NB4 (cell line): ENCODE data around the gene ACSBG1.

Source experiments
- POLR2A ChIP-seq: IDR thresholded peaks from 2 replicates; pipeline ENCODE4 v1.6.1; 2011; ENCODE audit warnings: mild to moderate bottlenecking; ENCODE audit not compliant: insufficient read length; ENCODE audit errors: extremely low read depth
- TF ChIP-seq, protein P1 (sequence below): IDR thresholded peaks from one replicate; pipeline ENCODE4 v1.5.1; 2012; ENCODE audit warnings: low read depth, low read length

DNA sequence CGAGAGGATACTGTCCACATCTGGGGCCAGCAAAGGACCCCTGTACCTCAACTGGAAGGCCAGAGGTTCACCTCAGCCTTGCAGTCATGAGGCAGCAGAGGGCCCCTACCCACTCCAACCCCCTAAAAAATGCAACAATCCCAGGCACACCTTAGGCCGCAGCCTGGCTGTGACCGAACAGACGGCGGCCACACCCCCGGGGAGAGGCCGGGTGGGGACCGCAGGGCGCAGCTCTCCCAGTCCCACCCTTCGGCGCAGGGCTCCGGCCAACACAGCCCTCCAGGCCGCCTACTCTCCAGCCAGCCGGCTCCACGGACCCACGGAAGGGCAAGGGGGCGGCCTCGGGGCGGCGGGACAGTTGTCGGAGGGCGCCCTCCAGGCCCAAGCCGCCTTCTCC, 29.5 kb upstream of the ACSBG1 start:
- TF ChIP-seq POLR2A = no peak
- TF ChIP-seq, protein P1, sequence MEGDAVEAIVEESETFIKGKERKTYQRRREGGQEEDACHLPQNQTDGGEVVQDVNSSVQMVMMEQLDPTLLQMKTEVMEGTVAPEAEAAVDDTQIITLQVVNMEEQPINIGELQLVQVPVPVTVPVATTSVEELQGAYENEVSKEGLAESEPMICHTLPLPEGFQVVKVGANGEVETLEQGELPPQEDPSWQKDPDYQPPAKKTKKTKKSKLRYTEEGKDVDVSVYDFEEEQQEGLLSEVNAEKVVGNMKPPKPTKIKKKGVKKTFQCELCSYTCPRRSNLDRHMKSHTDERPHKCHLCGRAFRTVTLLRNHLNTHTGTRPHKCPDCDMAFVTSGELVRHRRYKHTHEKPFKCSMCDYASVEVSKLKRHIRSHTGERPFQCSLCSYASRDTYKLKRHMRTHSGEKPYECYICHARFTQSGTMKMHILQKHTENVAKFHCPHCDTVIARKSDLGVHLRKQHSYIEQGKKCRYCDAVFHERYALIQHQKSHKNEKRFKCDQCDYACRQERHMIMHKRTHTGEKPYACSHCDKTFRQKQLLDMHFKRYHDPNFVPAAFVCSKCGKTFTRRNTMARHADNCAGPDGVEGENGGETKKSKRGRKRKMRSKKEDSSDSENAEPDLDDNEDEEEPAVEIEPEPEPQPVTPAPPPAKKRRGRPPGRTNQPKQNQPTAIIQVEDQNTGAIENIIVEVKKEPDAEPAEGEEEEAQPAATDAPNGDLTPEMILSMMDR = no peak
